HepG2 (cell line): ENCODE results near the gene EPHX1. TPM values are rescaled to one million over a fixed set of nuclear protein-coding genes. Genes with fewer than 3 reads are reported as not detected.

Experiments
- CAMTA2 ChIP-seq: sonication (generic); formaldehyde crosslinking; IDR thresholded peaks from 2 replicates; pipeline ENCODE4 v1.4.0; 2020; ENCODE audit warnings: mild to moderate bottlenecking, missing genetic modification reagents, borderline replicate concordance
- DNMT3B ChIP-seq: conservative IDR thresholded peaks from 2 replicates; pipeline ENCODE4 v1.6.1; 2016; ENCODE audit warnings: missing biosample characterization, control low read depth
- FOSL1 ChIP-seq: sonication (generic); formaldehyde crosslinking; IDR thresholded peaks from 2 replicates; pipeline ENCODE4 v1.9.0; 2021; ENCODE audit warnings: missing genetic modification reagents, borderline replicate concordance
- IKZF4 ChIP-seq: sonication (generic); formaldehyde crosslinking; IDR thresholded peaks from 2 replicates; pipeline ENCODE4 v1.5.1; 2020; ENCODE audit warnings: borderline replicate concordance, mild to moderate bottlenecking, low read depth, missing genetic modification reagents; ENCODE audit errors: not compliant biosample characterization
- IRF2 ChIP-seq: IDR thresholded peaks from 2 replicates; pipeline ENCODE4 v1.6.1; 2018; ENCODE audit warnings: missing genetic modification reagents, missing compliant biosample characterization
- KDM2A ChIP-seq: sonication (generic); formaldehyde crosslinking; IDR thresholded peaks from 2 replicates; pipeline ENCODE4 v1.4.0; 2020; ENCODE audit warnings: low read depth, missing genetic modification reagents, borderline replicate concordance
- KDM5A ChIP-seq: fragments of 200-600 bp; sonication (generic); IDR thresholded peaks from 2 replicates; pipeline ENCODE4 v1.7.0; 2018; ENCODE audit warnings: antibody characterized with exemption, mild to moderate bottlenecking, low read length, borderline replicate concordance
- LBX2 ChIP-seq: sonication (generic); formaldehyde crosslinking; IDR thresholded peaks from 2 replicates; pipeline ENCODE4 v1.5.0; 2020; ENCODE audit warnings: missing genetic modification reagents, mild to moderate bottlenecking, borderline replicate concordance
- NFKB2 ChIP-seq: sonication (generic); formaldehyde crosslinking; IDR thresholded peaks from 2 replicates; pipeline ENCODE4 v1.4.0; 2020; ENCODE audit warnings: missing genetic modification reagents, borderline replicate concordance
- NFKBIZ ChIP-seq: IDR thresholded peaks from 2 replicates; pipeline ENCODE4 v1.6.1; 2018; ENCODE audit warnings: missing genetic modification reagents, missing compliant biosample characterization
- REXO4 ChIP-seq: sonication (generic); formaldehyde crosslinking; IDR thresholded peaks from 2 replicates; pipeline ENCODE4 v1.8.0; 2022; ENCODE audit warnings: missing genetic modification reagents, mild to moderate bottlenecking, borderline replicate concordance
- SOX13 ChIP-seq, 3 experiments: fragments of 450-650 bp in 1 of 3; sonication (generic) in 1 of 3; formaldehyde crosslinking in 1 of 3; IDR thresholded peaks in 2 of 3; conservative IDR thresholded peaks in 1 of 3; 2 replicates each; pipeline versions ENCODE4 v1.5.0 to v1.6.1; 2016 to 2020; ENCODE audit warnings: antibody characterized with exemption in 1 of 3, mild to moderate bottlenecking in 1 of 3, missing compliant biosample characterization in 1 of 3, missing genetic modification reagents in 1 of 3, moderate library complexity in 1 of 3
- SP1 ChIP-seq, 2 experiments: fragments of 450-650 bp in 1 of 2; sonication (generic) in 1 of 2; formaldehyde crosslinking in 1 of 2; IDR thresholded peaks; 2 replicates each; pipeline versions ENCODE4 v1.4.0 to v1.6.1; 2016 to 2020; ENCODE audit warnings: missing genetic modification reagents in 1 of 2
- THAP7 ChIP-seq: sonication (generic); formaldehyde crosslinking; IDR thresholded peaks from 2 replicates; pipeline ENCODE4 v1.8.1; 2023; ENCODE audit warnings: mild to moderate bottlenecking, missing genetic modification reagents
- YY1 ChIP-seq: IDR thresholded peaks from 2 replicates; pipeline ENCODE4 v1.6.1; 2011; ENCODE audit warnings: low read length, low read depth, moderate library complexity, mild to moderate bottlenecking; ENCODE audit not compliant: insufficient read depth, insufficient replicate concordance
- ZKSCAN1 ChIP-seq: fragments of 150-350 bp; IDR thresholded peaks from 2 replicates; pipeline ENCODE4 v1.6.1; 2014; ENCODE audit warnings: low read length
- ZNF17 ChIP-seq: sonication (generic); formaldehyde crosslinking; IDR thresholded peaks from 2 replicates; pipeline ENCODE4 v1.5.0; 2020; ENCODE audit warnings: mild to moderate bottlenecking, missing genetic modification reagents
- ZNF205 ChIP-seq: IDR thresholded peaks from 2 replicates; pipeline ENCODE4 v1.6.1; 2018; ENCODE audit warnings: missing biosample characterization, missing genetic modification reagents
- ZNF225 ChIP-seq: sonication (generic); formaldehyde crosslinking; IDR thresholded peaks from 2 replicates; pipeline ENCODE4 v1.4.0; 2020; ENCODE audit warnings: mild to moderate bottlenecking, missing genetic modification reagents
- ZNF253 ChIP-seq: sonication (generic); formaldehyde crosslinking; IDR thresholded peaks from 2 replicates; pipeline ENCODE4 v1.8.0; 2022; ENCODE audit warnings: mild to moderate bottlenecking, missing genetic modification reagents, borderline replicate concordance
- ZNF264 ChIP-seq: sonication (generic); formaldehyde crosslinking; IDR thresholded peaks from 2 replicates; pipeline ENCODE4 v1.4.0; 2020; ENCODE audit warnings: missing genetic modification reagents
- ZNF343 ChIP-seq: sonication (generic); formaldehyde crosslinking; IDR thresholded peaks from 2 replicates; pipeline ENCODE4 v1.4.0; 2020; ENCODE audit warnings: mild to moderate bottlenecking, missing genetic modification reagents
- ZNF441 ChIP-seq: sonication (generic); formaldehyde crosslinking; IDR thresholded peaks from 2 replicates; pipeline ENCODE4 v1.7.0; 2021; ENCODE audit warnings: missing genetic modification reagents, borderline replicate concordance
- ZNF530 ChIP-seq: sonication (generic); formaldehyde crosslinking; IDR thresholded peaks from 2 replicates; pipeline ENCODE4 v1.5.0; 2020; ENCODE audit warnings: low read depth, mild to moderate bottlenecking, missing genetic modification reagents
- ZNF704 ChIP-seq: sonication (generic); formaldehyde crosslinking; IDR thresholded peaks from 2 replicates; pipeline ENCODE4 v1.8.1; 2023; ENCODE audit warnings: mild to moderate bottlenecking, inconsistent platforms, moderate library complexity, missing genetic modification reagents, borderline replicate concordance
- ZNF724P ChIP-seq: sonication (generic); formaldehyde crosslinking; IDR thresholded peaks from 2 replicates; pipeline ENCODE4 v1.8.0; 2022; ENCODE audit warnings: missing genetic modification reagents, borderline replicate concordance
- polyA plus RNA-seq, 8 experiments: library from polyadenylated mRNA; depleted of rRNA in 3 of 8; stranded (reverse) in 7 of 8; unstranded in 1 of 8; fragments of >200 nt; fragmentation: Illumina TruSeq in 4 of 8; extraction: Trizol in 4 of 8; gene quantifications; 2 replicates each; pipeline versions ENCODE4 v1.2.1 to v1.2.3, GENCODE V29; 2011 to 2016; ENCODE audit warnings: low read depth in 4 of 8, missing spikeins in 1 of 8, mixed read lengths in 1 of 8; ENCODE audit not compliant: insufficient read depth in 1 of 8
- total RNA-seq, 5 experiments: library from RNA; depleted of rRNA; stranded (reverse); fragments of >200 nt; fragmentation: Illumina TruSeq; extraction: Trizol; gene quantifications; 2 replicates each; pipeline ENCODE4 v1.2.3, GENCODE V29; 2016; ENCODE audit warnings: low read depth in 1 of 5
- TF ChIP-seq, protein P1 (sequence below): sonication (generic); formaldehyde crosslinking; IDR thresholded peaks from 2 replicates; pipeline ENCODE4 v1.9.0; 2022; ENCODE audit warnings: low read depth, missing genetic modification reagents

Gene EPHX1
- total and polyA plus RNA-seq, 2 of the 13 experiments (the other 11 are each of a cell fraction or from before 2014, with no cell fraction given): 27.7 to 36.5 TPM

GRCh38 chr1:225777058-225777582, 32.8 kb upstream of the EPHX1 start (continued):
- peak; percentile 40 for TF ChIP-seq YY1
- TF ChIP-seq SP1 (IDR thresholded peaks at IDR 0.05): no peak
- no peak for TF ChIP-seq SP1 (CRISPR knock-in tag; IDR thresholded peaks at IDR 0.05)
- TF ChIP-seq KDM2A (CRISPR knock-in tag): no peak
- no peak for TF ChIP-seq CAMTA2 (CRISPR knock-in tag)
- TF ChIP-seq REXO4 (CRISPR knock-in tag): no peak
- TF ChIP-seq KDM5A: no peak
- TF ChIP-seq ZNF205: no peak
- TF ChIP-seq FOSL1 (CRISPR knock-in tag): no peak
- 0 out of 2 replicates have a peak, but pooled peaks have one; percentile 38 for TF ChIP-seq NFKB2
- 0 out of 2 replicates have a peak, but pooled peaks have one; percentile 19 for TF ChIP-seq LBX2 (CRISPR knock-in tag)
- TF ChIP-seq ZNF530: no peak
- no peak for TF ChIP-seq DNMT3B (CRISPR knock-in tag)
- TF ChIP-seq ZNF264 (CRISPR knock-in tag): peak; percentile 68; the same call in 1 of the 2 replicates
- no peak for TF ChIP-seq THAP7 (CRISPR knock-in tag)
- no peak for TF ChIP-seq ZNF17 (CRISPR knock-in tag)
- no peak for TF ChIP-seq ZKSCAN1
- no peak; the same call in 1 of the 2 replicates for TF ChIP-seq ZNF225
- no peak for TF ChIP-seq ZNF343 (CRISPR knock-in tag)
- no peak for TF ChIP-seq NFKBIZ (CRISPR knock-in tag)
- TF ChIP-seq ZNF724P (CRISPR knock-in tag): no peak
- TF ChIP-seq IKZF4: peak; percentile 24
- TF ChIP-seq ZNF441 (CRISPR knock-in tag): no peak
- TF ChIP-seq IRF2 (CRISPR knock-in tag): no peak
- TF ChIP-seq ZNF704 (CRISPR knock-in tag): 0 out of 2 replicates have a peak, but pooled peaks have one; percentile 10
- TF ChIP-seq SOX13 (IDR thresholded peaks at IDR 0.05): no peak
- no peak for TF ChIP-seq SOX13 (CRISPR knock-in tag; conservative IDR thresholded peaks at IDR 0.05 in 1 of 2, IDR thresholded peaks at IDR 0.05 in 1 of 2)
- TF ChIP-seq, protein P1, sequence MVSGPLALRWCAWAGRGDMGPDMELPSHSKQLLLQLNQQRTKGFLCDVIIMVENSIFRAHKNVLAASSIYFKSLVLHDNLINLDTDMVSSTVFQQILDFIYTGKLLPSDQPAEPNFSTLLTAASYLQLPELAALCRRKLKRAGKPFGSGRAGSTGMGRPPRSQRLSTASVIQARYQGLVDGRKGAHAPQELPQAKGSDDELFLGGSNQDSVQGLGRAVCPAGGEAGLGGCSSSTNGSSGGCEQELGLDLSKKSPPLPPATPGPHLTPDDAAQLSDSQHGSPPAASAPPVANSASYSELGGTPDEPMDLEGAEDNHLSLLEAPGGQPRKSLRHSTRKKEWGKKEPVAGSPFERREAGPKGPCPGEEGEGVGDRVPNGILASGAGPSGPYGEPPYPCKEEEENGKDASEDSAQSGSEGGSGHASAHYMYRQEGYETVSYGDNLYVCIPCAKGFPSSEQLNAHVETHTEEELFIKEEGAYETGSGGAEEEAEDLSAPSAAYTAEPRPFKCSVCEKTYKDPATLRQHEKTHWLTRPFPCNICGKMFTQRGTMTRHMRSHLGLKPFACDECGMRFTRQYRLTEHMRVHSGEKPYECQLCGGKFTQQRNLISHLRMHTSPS: no peak; the same call in 1 of the 2 replicates
- no peak for TF ChIP-seq ZNF253 (CRISPR knock-in tag)
